ENCODE data around the gene KDM4B. TPM values are rescaled to one million over a fixed set of nuclear protein-coding genes. Genes with fewer than 3 reads are reported as not detected.

Gene KDM4B
- polyA plus RNA-seq, 3 donors = 6.4 to 22.7 (median 12.7) TPM

GRCh38 chr19:5102520-5102919 is 133.6 kb downstream of the KDM4B start:
- Histone ChIP-seq H3K4me3 (replicated peaks in 1 of 3; ENCODE audit: low read depth in 2 of 3, low read length in 3 of 3) (no peak overlapping the region), H3K27ac (ENCODE audit: low read depth in 1 of 2, low read length in 2 of 2) (no peak overlapping the region), H3K4me1 (ENCODE audit: control insufficient read depth in 1 of 2, insufficient read depth in 2 of 2, low read length in 2 of 2) (no peaks in the 10 kb centered on the region), H2AFZ (ENCODE audit: insufficient read depth, low read depth, low read length, poor library complexity, severe bottlenecking) (no peak overlapping the region), H4K20me1 (ENCODE audit: insufficient read depth, low read length) (peaks cover 52% of the 10 kb centered on the region), H3K27me3 (ENCODE audit: control insufficient read depth in 2 of 2, insufficient read depth in 2 of 2, low read length in 2 of 2) (no peaks in the 10 kb centered on the region), H3K79me2 (ENCODE audit: insufficient read depth, low read length) (no peaks in the 10 kb centered on the region), H3K9me3 (replicated peaks in 1 of 2; ENCODE audit: control insufficient read depth in 1 of 2, insufficient read depth in 1 of 2, low read length in 2 of 2) (peaks cover 26 to 28% of the 10 kb centered on the region in 2 donors), H3K9ac (ENCODE audit: insufficient read depth, low read length, poor library complexity, severe bottlenecking) (no peak overlapping the region), H3K4me2 (replicated peaks; ENCODE audit: extremely low read depth, low read length, poor library complexity, severe bottlenecking) (no peak overlapping the region), H3K36me3 (replicated peaks in 1 of 2; ENCODE audit: control insufficient read depth in 1 of 2, insufficient read depth in 2 of 2, low read length in 2 of 2) (peaks cover 48 to 71% of the 10 kb centered on the region in 2 donors)
- H3K4me1 Mint-ChIP-seq = no peaks in the 10 kb centered on the region
- peaks cover 25 to 31% (median 28%) of the 10 kb centered on the region in 7 donors for H3K9me3 Mint-ChIP-seq
- intact Hi-C loops (cut with micrococcal nuclease) = no loop called here
- TF ChIP-seq CTCF (IDR thresholded peaks at IDR 0.05) = no peak
- no peaks in the 10 kb centered on the region for H3K27me3 Mint-ChIP-seq (ENCODE audit: low read depth in 3 of 3)
- H3K27ac Mint-ChIP-seq = no peak overlapping the region
- no peak overlapping the region for H3K4me3 Mint-ChIP-seq
- H3K36me3 Mint-ChIP-seq = peaks cover 51 to 68% of the 10 kb centered on the region in 2 donors
- WGBS (ENCODE audit: insufficient coverage) = 96% methylated on average over 12 of the region's 21 CpGs
- no peak for DNase-seq

- H3K27ac ChIP-seq (ENCODE audit: low read depth in 1 of 2, low read length in 2 of 2) = no peak overlapping the region
- intact Hi-C loops (cut with micrococcal nuclease) = no loop called here
- no peaks in the 10 kb centered on the region for H3K27me3 ChIP-seq (ENCODE audit: control insufficient read depth in 2 of 2, insufficient read depth in 2 of 2, low read length in 2 of 2)
- WGBS (ENCODE audit: insufficient coverage) = 96% methylated on average over 28 of the region's 29 CpGs
- Mint-ChIP-seq H3K27ac (peak overlapping the region in 1 of 7 donors; percentile 35), H3K4me1 (no peaks in the 10 kb centered on the region), H3K36me3 (peaks cover 46 to 62% of the 10 kb centered on the region in 2 donors), H3K4me3 (no peak overlapping the region), H3K27me3 (ENCODE audit: low read depth in 3 of 3) (no peaks in the 10 kb centered on the region), H3K9me3 (peaks cover 20 to 25% (median 22%) of the 10 kb centered on the region in 7 donors)
- no peak overlapping the region for H3K9ac ChIP-seq (ENCODE audit: insufficient read depth, low read length, poor library complexity, severe bottlenecking)
- no peak overlapping the region for H3K4me2 ChIP-seq (replicated peaks; ENCODE audit: extremely low read depth, low read length, poor library complexity, severe bottlenecking)
- H3K36me3 ChIP-seq (replicated peaks in 1 of 2; ENCODE audit: control insufficient read depth in 1 of 2, insufficient read depth in 2 of 2, low read length in 2 of 2) = peaks cover 48 to 64% of the 10 kb centered on the region in 2 donors
- H3K4me3 ChIP-seq (replicated peaks in 1 of 3; ENCODE audit: low read depth in 2 of 3, low read length in 3 of 3) = no peak overlapping the region
- H3K9me3 ChIP-seq (replicated peaks in 1 of 2; ENCODE audit: control insufficient read depth in 1 of 2, insufficient read depth in 1 of 2, low read length in 2 of 2) = peaks cover 19 to 21% of the 10 kb centered on the region in 2 donors
- H3K4me1 ChIP-seq (ENCODE audit: control insufficient read depth in 1 of 2, insufficient read depth in 2 of 2, low read length in 2 of 2) = no peaks in the 10 kb centered on the region
- no peak overlapping the region for H2AFZ ChIP-seq (ENCODE audit: insufficient read depth, low read depth, low read length, poor library complexity, severe bottlenecking)
- no peaks in the 10 kb centered on the region for H3K79me2 ChIP-seq (ENCODE audit: insufficient read depth, low read length)
- H4K20me1 ChIP-seq (ENCODE audit: insufficient read depth, low read length) = peaks cover 49% of the 10 kb centered on the region
- no peak for DNase-seq
- no peak for TF ChIP-seq CTCF (IDR thresholded peaks at IDR 0.05)
These were observed 134.3 kb downstream of the KDM4B start for GRCh38 chr19:5103061-5103701.

All from CD14-positive monocyte (primary cell).